ENCODE data around the gene TRABD2A. TPM values are rescaled to one million over a fixed set of nuclear protein-coding genes. Genes with fewer than 3 reads are reported as not detected.

Gene TRABD2A
- total and polyA plus RNA-seq, 8 donors: 0.19 to 0.59 (median 0.28) TPM; not detected in 1

- Histone ChIP-seq H3K27ac (no peak overlapping the region), H3K4me1 (peaks cover 0 to 13% (median 8%) of the 10 kb centered on the region in 3 donors), H3K9me3 (no peaks in the 10 kb centered on the region), H3K4me3 (no peak overlapping the region), H3K27me3 (no peaks in the 10 kb centered on the region), H3K36me3 (no peaks in the 10 kb centered on the region)
- FAIRE-seq (no peak), DNase-seq (no peak), ATAC-seq (no peak)
- no peak for TF ChIP-seq CTCF (IDR thresholded peaks at IDR 0.05)
- intact Hi-C loops (cut with DNase I): no loop called here
- 64 to 66% methylated on average over 9 of the region's 9 CpGs for WGBS, 2 donors
Measured at GRCh38 chr2:84904151-84904550, 23.3 kb upstream of the TRABD2A start.

GRCh38 chr2:84902526-84902925, 21.6 kb upstream of the TRABD2A start:
- Histone ChIP-seq H3K27ac (no peak overlapping the region), H3K27me3 (no peaks in the 10 kb centered on the region), H3K9me3 (no peaks in the 10 kb centered on the region), H3K36me3 (no peaks in the 10 kb centered on the region), H3K4me1 (peaks cover 0 to 26% (median 20%) of the 10 kb centered on the region in 3 donors), H3K4me3 (no peak overlapping the region)
- intact Hi-C loops (cut with DNase I): no loop called here
- no peak for FAIRE-seq
- TF ChIP-seq CTCF (IDR thresholded peaks at IDR 0.05): no peak
- no peak for ATAC-seq
- no peak for DNase-seq
- WGBS, 2 donors: 96 to 99% methylated on average over 4 of the region's 4 CpGs

- ATAC-seq: no peak
- intact Hi-C loops (cut with DNase I): no loop called here
- peaks cover 0 to 26% (median 20%) of the 10 kb centered on the region in 3 donors for H3K4me1 ChIP-seq
- FAIRE-seq: no peak
- no peak for DNase-seq
- no peak overlapping the region for H3K4me3 ChIP-seq
- TF ChIP-seq CTCF (IDR thresholded peaks at IDR 0.05): no peak
- no peaks in the 10 kb centered on the region for H3K27me3 ChIP-seq
- no peaks in the 10 kb centered on the region for H3K36me3 ChIP-seq
- H3K9me3 ChIP-seq: no peaks in the 10 kb centered on the region
- H3K27ac ChIP-seq: no peak overlapping the region
- 87 to 93% methylated on average over 2 of the region's 2 CpGs for WGBS, 2 donors
Measured at GRCh38 chr2:84901593-84902120, 20.8 kb upstream of the TRABD2A start.

- no peaks in the 10 kb centered on the region for H3K36me3 ChIP-seq
- ATAC-seq (no peak), FAIRE-seq (no peak), DNase-seq (no peak)
- H3K27me3 ChIP-seq: no peaks in the 10 kb centered on the region
- H3K27ac ChIP-seq: no peak overlapping the region
- no peak for TF ChIP-seq CTCF (IDR thresholded peaks at IDR 0.05)
- H3K9me3 ChIP-seq: no peaks in the 10 kb centered on the region
- intact Hi-C loops (cut with DNase I): no loop called here
- peaks cover 0 to 26% (median 20%) of the 10 kb centered on the region in 3 donors for H3K4me1 ChIP-seq
- WGBS, 2 donors: 71 to 76% methylated on average over 1 of the region's 1 CpG
- H3K4me3 ChIP-seq: no peak overlapping the region
Measured at GRCh38 chr2:84900971-84901370, 20.1 kb upstream of the TRABD2A start.
